HG03159 (cell line): ENCODE measurements around the gene SYT8.
"Not testable (repeated sequence)": the region's sequence is repeated elsewhere in the genome, so short reads cannot be mapped to it uniquely, and the experiment has no call there.

Experiments
- ATAC-seq: cut with Tn5 transposase; IDR thresholded peaks from one replicate; pipeline ENCODE4 v1.9.1; 2021; ENCODE audit warnings: mild to moderate bottlenecking, moderate library complexity; ENCODE audit not compliant: unreplicated experiment

SYT8 gene, protein sequence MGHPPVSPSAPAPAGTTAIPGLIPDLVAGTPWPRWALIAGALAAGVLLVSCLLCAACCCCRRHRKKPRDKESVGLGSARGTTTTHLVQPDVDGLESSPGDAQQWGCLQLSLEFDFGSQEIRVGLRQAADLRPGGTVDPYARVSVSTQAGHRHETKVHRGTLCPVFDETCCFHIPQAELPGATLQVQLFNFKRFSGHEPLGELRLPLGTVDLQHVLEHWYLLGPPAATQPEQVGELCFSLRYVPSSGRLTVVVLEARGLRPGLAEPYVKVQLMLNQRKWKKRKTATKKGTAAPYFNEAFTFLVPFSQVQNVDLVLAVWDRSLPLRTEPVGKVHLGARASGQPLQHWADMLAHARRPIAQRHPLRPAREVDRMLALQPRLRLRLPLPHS

DNA sequence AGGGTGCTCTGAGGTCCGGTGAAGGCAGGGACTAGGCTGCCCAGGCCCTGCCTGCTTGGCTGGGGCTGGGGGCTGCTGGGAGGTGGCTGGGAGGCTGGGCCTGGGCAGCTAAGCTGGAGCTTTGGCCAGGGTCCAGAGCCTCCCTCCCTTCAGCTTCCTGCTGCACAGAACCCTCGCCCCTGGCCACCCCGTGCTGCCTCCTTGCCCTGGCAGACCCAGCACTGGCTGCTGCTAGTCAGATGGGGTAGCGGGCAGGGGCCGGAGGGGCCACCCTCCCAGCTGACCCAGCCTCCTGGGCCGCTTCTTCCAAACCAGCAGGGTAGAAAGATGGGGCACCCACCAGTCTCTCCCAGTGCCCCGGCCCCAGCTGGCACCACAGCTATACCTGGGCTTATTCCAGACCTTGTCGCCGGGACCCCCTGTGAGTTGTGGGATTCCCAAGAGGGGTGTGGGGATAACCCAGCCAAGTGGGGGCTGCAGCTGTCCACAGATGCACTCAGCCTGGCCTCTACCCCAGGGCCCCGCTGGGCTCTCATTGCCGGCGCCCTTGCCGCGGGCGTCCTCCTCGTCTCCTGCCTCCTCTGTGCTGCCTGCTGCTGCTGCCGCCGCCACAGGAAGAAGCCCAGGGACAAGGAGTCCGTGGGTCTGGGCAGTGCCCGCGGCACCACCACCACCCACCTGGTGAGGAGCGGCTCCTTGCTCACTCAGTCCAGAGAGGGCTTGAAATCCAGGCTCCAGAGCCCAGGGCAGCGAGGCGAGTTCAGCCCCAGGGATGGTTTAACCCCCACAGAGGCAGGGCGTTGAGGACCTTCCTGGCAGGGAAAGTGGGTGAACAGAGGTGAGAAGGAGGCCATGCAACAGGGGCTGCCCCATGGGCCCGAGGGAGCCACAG is at the start of gene SYT8:
Gene SYT8, plus strand, starts transcription at position 212 of the 892 bp plus-strand sequence. Its CDS starts 116 bp downstream, at position 328.
- ATAC-seq, result no peak

DNA sequence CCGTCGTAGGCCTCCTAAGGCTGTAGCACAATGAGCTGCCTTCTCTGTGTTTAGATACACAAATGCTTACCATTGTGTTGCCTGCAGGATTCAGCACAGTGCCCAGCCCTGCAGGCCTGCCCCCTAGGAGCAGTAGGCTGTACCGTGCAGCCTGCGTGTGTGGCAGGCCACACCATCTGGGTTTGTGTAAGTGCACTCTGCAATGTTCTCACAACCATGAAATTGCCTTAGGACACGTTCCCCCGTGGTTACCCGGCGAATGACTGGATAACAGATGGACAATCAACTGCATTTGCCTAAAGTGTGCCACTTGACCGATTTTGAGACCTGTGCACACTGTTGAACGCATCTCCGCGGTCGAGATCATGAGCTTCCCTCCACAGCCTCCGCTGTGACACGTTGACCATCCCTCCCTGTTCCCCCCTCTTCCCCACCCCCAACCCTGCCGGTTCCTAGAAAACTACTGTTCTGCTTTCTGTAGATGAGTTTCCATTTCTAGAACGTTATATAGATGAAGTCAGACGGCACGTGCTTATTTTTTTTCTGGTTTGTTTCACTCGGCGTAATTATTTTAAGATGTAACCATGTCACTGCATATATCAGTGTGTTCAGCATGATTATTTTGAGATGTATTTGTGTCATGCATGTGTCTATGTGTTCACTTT is 48.9 kb upstream of the SYT8 start:
- ATAC-seq, result no peak

- no peak for ATAC-seq
Observed at GRCh38 chr11:1786466-1786865, 48.3 kb upstream of the SYT8 start.

GRCh38 chr11:1791912-1792311 is 42.9 kb upstream of the SYT8 start:
- ATAC-seq, result no peak

DNA sequence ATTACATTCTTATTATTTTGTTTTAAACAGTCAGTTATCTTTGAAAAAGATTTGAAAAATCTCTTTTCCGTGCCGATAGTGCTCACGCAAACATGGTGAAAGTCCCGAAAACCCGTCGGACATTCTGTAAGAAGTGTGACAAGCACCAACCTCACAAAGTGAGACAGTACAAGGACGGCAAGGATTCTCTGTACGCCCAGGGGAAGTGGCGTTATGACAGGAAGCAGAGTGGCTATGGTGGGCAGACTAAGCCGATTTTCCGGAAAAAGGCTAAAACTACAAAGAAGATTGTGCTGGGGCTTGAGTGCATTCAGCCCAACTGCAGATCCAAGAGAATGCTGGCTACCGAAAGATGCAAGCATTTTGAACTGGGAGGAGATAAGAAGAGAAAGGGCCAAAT is 42.3 kb upstream of the SYT8 start:
- no peak for ATAC-seq

- no peak for ATAC-seq
Observed at GRCh38 chr11:1793081-1793480, 41.7 kb upstream of the SYT8 start.

- ATAC-seq, result no peak
Observed at GRCh38 chr11:1796413-1797011, 38.3 kb upstream of the SYT8 start.

GRCh38 chr11:1797391-1798125 is 37.2 kb upstream of the SYT8 start:
- ATAC-seq, result no peak

- ATAC-seq, result no peak
Observed at GRCh38 chr11:1803246-1803645, 31.5 kb upstream of the SYT8 start.

GRCh38 chr11:1803835-1804519 is 30.8 kb upstream of the SYT8 start:
- ATAC-seq, result not testable (repeated sequence)

DNA sequence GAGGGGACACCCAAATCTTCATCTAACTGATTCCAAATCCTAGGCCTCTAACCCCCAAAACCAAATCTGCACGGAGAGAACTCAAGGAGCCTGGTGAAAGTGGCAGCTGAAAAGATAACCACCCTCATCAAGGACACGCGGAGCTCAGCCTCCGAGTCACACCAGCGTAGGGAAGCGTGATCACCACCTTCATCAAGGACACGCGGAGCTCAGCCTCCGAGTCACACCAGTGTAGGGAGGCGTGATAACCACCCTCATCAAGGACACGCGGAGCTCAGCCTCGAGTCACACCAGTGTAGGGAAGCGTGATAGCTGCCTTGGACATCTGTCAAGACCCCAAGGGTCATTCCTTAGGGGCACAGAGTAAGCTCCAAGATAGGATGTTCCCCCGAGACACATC is 29.3 kb upstream of the SYT8 start:
- ATAC-seq, result no peak

DNA sequence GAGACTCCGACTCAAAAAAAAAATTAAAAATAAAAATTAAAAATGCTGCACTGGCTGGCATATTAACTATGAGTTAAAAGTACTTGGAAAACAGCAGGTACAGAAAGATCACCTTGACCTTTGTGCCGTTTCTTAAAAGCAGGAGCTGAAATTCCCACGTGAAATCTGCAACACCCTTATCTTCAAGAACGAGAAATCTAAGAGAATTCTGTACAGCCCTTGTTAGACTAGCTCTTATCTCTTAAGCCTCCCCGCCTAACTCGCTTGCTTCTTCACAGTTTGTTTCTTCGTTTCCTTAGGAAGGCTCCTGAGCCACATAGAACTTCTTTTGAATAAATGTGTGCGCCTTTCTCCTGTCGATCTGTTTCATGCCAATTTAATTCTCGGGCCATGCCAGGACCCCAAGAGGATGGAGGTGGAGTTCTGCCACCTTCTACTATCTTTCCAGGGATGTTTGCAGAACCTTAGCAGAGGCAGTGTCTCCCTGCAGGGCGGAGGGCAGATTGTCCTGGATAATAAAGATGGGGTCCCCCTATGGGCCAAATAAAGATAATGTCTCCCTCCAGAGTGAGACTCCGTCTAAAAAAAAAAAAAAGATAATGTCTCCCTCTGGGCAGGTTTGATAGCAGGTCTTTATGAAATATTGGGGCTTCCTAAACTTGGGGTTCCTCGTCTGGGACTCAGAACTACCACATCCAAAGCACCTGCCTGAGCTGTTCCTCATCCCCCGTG is 27.4 kb upstream of the SYT8 start:
- no peak for ATAC-seq

DNA sequence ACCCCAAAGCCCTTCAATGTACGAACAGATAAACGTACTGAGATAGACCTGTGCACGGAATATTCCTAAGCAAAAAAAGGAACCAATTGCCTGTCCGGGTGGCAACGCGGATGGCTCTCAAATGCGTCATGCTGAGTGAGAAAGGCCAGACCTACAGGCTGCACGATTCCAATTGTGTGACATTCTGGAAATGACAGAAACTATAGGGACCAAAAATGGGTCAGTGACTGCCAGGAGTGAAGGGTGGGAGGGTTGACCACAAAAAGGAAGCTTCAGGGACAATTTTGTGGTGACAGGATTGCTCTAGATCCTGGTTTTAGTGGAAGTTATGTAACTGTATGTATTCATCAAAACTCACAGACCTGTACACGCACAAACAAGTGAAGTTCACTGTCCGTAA is 24.0 kb upstream of the SYT8 start:
- no peak for ATAC-seq

DNA sequence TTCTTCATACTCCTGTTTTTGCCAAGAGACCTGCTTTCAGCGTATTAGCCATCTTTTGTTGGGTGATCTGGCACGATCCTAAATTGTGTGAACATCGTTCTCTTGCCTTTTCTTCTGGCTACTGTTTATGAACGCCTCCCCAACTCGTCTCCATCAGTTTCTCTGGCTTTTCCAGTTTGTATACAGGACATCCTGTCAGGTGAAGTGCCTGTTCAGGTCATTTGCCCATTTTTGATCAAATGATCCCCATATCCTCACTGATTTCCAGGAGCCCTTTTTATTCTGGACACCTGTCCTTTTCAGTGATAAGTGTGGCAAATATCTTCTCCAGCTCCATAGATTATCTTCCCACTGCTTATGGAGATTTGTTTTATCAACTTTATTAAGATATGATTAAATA is 22.5 kb upstream of the SYT8 start:
- no peak for ATAC-seq

GRCh38 chr11:1812801-1813200 is 22.0 kb upstream of the SYT8 start:
- ATAC-seq, result no peak

GRCh38 chr11:1813356-1813755 is 21.4 kb upstream of the SYT8 start:
- ATAC-seq, result not testable (repeated sequence)

GRCh38 chr11:1814691-1815090 is 20.1 kb upstream of the SYT8 start:
- ATAC-seq, result no peak

- no peak for ATAC-seq
Observed at GRCh38 chr11:1815311-1815710, 19.5 kb upstream of the SYT8 start.

- no peak for ATAC-seq
Observed at GRCh38 chr11:1815751-1816150, 19.0 kb upstream of the SYT8 start.
